ENCODE measurements around the gene RFWD3.

Gene RFWD3

GRCh38 chr16:74578433-74578832 is 88.2 kb downstream of the RFWD3 start:
- Histone ChIP-seq H3K27me3 (no peaks in the 10 kb centered on the region), H3K4me1 (peaks cover 66 to 94% (median 85%) of the 10 kb centered on the region in 10 experiments), H4K20me1 (peaks cover 6 to 94% (median 32%) of the 10 kb centered on the region in 11 experiments; a peak in 16 of 22 replicates), H3K9ac (no peak overlapping the region), H3K27ac (peak overlapping the region in 8 of 11 experiments; percentile 19 to 78 (median 56); a peak in 8 of 22 replicates), H3K4me3 (no peak overlapping the region), H3K4me2 (peak overlapping the region; percentile 55 to 83 (median 76); a peak in 20 of 22 replicates), H3K9me3 (replicated peaks in 1 of 11) (no peaks in the 10 kb centered on the region; a peak in 1 of 22 replicates), H3K36me3 (peaks cover 0 to 3% (median 0%) of the 10 kb centered on the region in 11 experiments; a peak in 4 of 22 replicates)
- TF ChIP-seq Cebpa-rat (IDR thresholded peaks at IDR 0.05), result no peak

GRCh38 chr16:74577882-74578366 is 88.8 kb downstream of the RFWD3 start:
- Histone ChIP-seq H3K4me1 (peaks cover 62 to 94% (median 85%) of the 10 kb centered on the region in 10 experiments), H3K4me2 (peak overlapping the region; percentile 55 to 83 (median 76); a peak in 20 of 22 replicates), H3K36me3 (peaks cover 0 to 3% (median 0%) of the 10 kb centered on the region in 11 experiments; a peak in 3 of 22 replicates), H3K9ac (no peak overlapping the region), H3K4me3 (no peak overlapping the region), H4K20me1 (peaks cover 10 to 94% (median 34%) of the 10 kb centered on the region in 11 experiments; a peak in 16 of 22 replicates), H3K27me3 (no peaks in the 10 kb centered on the region), H3K9me3 (replicated peaks in 1 of 11) (no peaks in the 10 kb centered on the region; a peak in 1 of 22 replicates), H3K27ac (peak overlapping the region in 8 of 11 experiments; percentile 19 to 78 (median 50); a peak in 15 of 22 replicates)
- TF ChIP-seq Cebpa-rat (IDR thresholded peaks at IDR 0.05), result no peak

GRCh38 chr16:74575807-74576643 is 90.7 kb downstream of the RFWD3 start:
- H3K36me3 ChIP-seq, result peaks cover 0 to 9% (median 0%) of the 10 kb centered on the region in 11 experiments; a peak in 4 of 22 replicates
- peaks cover 50 to 92% (median 77%) of the 10 kb centered on the region in 10 experiments for H3K4me1 ChIP-seq
- peak overlapping the region in 1 of 11 experiments; percentile 29; a peak in 4 of 22 replicates for H3K27ac ChIP-seq
- peak overlapping the region in 5 of 11 experiments; percentile 11 to 83 (median 36); a peak in 5 of 22 replicates for H3K4me2 ChIP-seq
- peaks cover 26 to 99% (median 53%) of the 10 kb centered on the region in 11 experiments; a peak in 18 of 22 replicates for H4K20me1 ChIP-seq
- no peak overlapping the region for H3K9ac ChIP-seq
- H3K4me3 ChIP-seq, result no peak overlapping the region
- H3K9me3 ChIP-seq (replicated peaks in 1 of 11), result no peaks in the 10 kb centered on the region; a peak in 1 of 22 replicates
- TF ChIP-seq Cebpa-rat (IDR thresholded peaks at IDR 0.05), result no peak
- H3K27me3 ChIP-seq, result no peaks in the 10 kb centered on the region

- Histone ChIP-seq H3K4me2 (peak overlapping the region in 4 of 11 experiments; percentile 29 to 83 (median 38); a peak in 3 of 22 replicates), H3K4me1 (peaks cover 43 to 92% (median 73%) of the 10 kb centered on the region in 10 experiments)
These were observed 91.4 kb downstream of the RFWD3 start for GRCh38 chr16:74575175-74575806.

GRCh38 chr16:74574146-74574545 is 92.5 kb downstream of the RFWD3 start:
- Histone ChIP-seq H3K4me3 (no peak overlapping the region), H4K20me1 (peaks cover 37 to 99% (median 66%) of the 10 kb centered on the region in 11 experiments; a peak in 19 of 22 replicates), H3K4me2 (peak overlapping the region; percentile 44 to 73 (median 58)), H3K4me1 (peaks cover 35 to 80% (median 63%) of the 10 kb centered on the region in 10 experiments), H3K36me3 (peaks cover 0 to 22% (median 0%) of the 10 kb centered on the region in 11 experiments; a peak in 8 of 22 replicates), H3K9me3 (replicated peaks in 1 of 11) (peaks cover 0 to 4% (median 0%) of the 10 kb centered on the region in 11 experiments; a peak in 1 of 22 replicates), H3K27ac (peak overlapping the region in 5 of 11 experiments; percentile 7 to 29 (median 11); a peak in 3 of 22 replicates), H3K27me3 (no peaks in the 10 kb centered on the region), H3K9ac (no peak overlapping the region)
- no peak for TF ChIP-seq Cebpa-rat (IDR thresholded peaks at IDR 0.05)

More at GRCh38 chr16:74575175-74575806, 91.4 kb downstream of the RFWD3 start:
- Histone ChIP-seq H3K36me3 (peaks cover 0 to 15% (median 0%) of the 10 kb centered on the region in 11 experiments; a peak in 4 of 22 replicates), H4K20me1 (peaks cover 31 to 99% (median 56%) of the 10 kb centered on the region in 11 experiments; a peak in 19 of 22 replicates), H3K9me3 (replicated peaks in 1 of 11) (no peaks in the 10 kb centered on the region; a peak in 1 of 22 replicates), H3K27me3 (no peaks in the 10 kb centered on the region), H3K4me3 (no peak overlapping the region), H3K27ac (peak overlapping the region in 1 of 11 experiments; percentile 29; a peak in 2 of 22 replicates), H3K9ac (no peak overlapping the region)
- TF ChIP-seq Cebpa-rat (IDR thresholded peaks at IDR 0.05), result no peak

- peak in 4 of 11 experiments; percentile 23 to 63 (median 39); a peak in 3 of 22 replicates for TF ChIP-seq Cebpa-rat (IDR thresholded peaks at IDR 0.05)
- Histone ChIP-seq H4K20me1 (peaks cover 37 to 99% (median 71%) of the 10 kb centered on the region in 11 experiments; a peak in 19 of 22 replicates), H3K36me3 (peaks cover 0 to 22% (median 0%) of the 10 kb centered on the region in 11 experiments; a peak in 9 of 22 replicates), H3K4me2 (peak overlapping the region; percentile 44 to 73 (median 58)), H3K4me3 (no peak overlapping the region), H3K27me3 (no peaks in the 10 kb centered on the region), H3K27ac (peak overlapping the region in 7 of 11 experiments; percentile 7 to 29 (median 14); a peak in 6 of 22 replicates), H3K9ac (no peak overlapping the region; a peak in 2 of 22 replicates), H3K4me1 (peaks cover 29 to 80% (median 60%) of the 10 kb centered on the region in 10 experiments), H3K9me3 (replicated peaks in 1 of 11) (peaks cover 0 to 4% (median 0%) of the 10 kb centered on the region in 11 experiments; a peak in 1 of 22 replicates)
These were observed 93.1 kb downstream of the RFWD3 start for GRCh38 chr16:74573622-74574021.
